ENCODE results near the gene UBQLN4. TPM values are rescaled to one million over a fixed set of nuclear protein-coding genes. Genes with fewer than 3 reads are reported as not detected.
"Not testable (repeated sequence)": the region's sequence is repeated elsewhere in the genome, so short reads cannot be mapped to it uniquely, and the experiment has no call there.

The UBQLN4 gene
- total RNA-seq, 2 donors from 2014 or later = 14.6 to 25.9 TPM

DNA sequence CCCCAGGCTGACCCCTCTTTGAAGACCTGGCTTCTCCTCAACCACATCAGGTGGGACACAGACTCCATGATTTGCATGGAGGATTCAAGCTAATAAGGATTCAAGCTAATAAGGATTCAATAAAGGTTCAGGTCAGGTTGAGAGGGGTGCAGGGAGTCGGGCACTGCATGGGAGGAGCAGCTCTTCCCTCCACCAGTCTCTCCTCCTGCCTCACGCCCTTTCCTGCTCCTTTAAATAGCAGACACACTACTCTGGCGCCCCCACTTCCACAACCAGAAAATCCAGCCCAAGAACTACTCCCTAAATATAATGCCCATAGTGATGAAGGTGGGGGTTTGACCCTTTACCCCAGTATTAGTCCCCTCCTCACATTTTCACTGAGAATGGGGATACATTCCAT is 21.6 kb upstream of the UBQLN4 start:
- no peak for DNase-seq (ENCODE audit: low spot score)

DNA sequence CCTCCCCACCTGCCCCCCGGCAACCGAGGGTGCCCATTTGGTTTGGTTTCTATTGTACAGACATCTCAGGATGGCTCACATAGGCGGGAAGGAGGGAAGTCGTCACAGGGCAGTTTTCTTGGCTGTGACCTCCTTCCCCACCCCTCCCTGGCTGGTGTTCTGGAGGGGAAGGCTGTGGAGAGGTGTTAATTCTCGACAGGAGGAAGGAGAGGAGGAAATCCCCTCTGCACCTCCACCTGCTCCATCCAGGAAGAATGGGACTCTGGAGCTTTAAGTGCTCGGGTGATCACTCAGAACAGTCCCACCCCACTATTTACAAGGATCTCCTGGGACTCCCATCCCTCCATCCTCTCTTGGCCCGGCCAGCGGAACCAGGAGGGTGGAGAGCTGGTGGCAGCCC is 21.1 kb upstream of the UBQLN4 start:
- Histone ChIP-seq H3K4me1 (peaks cover 0 to 18% of the 10 kb centered on the region in 2 donors), H3K4me3 (no peak overlapping the region), H3K27me3 (no peaks in the 10 kb centered on the region), H3K36me3 (no peaks in the 10 kb centered on the region), H3K9me3 (no peaks in the 10 kb centered on the region), H3K27ac (no peak overlapping the region)
- TF ChIP-seq, protein P1, sequence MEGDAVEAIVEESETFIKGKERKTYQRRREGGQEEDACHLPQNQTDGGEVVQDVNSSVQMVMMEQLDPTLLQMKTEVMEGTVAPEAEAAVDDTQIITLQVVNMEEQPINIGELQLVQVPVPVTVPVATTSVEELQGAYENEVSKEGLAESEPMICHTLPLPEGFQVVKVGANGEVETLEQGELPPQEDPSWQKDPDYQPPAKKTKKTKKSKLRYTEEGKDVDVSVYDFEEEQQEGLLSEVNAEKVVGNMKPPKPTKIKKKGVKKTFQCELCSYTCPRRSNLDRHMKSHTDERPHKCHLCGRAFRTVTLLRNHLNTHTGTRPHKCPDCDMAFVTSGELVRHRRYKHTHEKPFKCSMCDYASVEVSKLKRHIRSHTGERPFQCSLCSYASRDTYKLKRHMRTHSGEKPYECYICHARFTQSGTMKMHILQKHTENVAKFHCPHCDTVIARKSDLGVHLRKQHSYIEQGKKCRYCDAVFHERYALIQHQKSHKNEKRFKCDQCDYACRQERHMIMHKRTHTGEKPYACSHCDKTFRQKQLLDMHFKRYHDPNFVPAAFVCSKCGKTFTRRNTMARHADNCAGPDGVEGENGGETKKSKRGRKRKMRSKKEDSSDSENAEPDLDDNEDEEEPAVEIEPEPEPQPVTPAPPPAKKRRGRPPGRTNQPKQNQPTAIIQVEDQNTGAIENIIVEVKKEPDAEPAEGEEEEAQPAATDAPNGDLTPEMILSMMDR (IDR thresholded peaks at IDR 0.05) = no peak
- no peak for DNase-seq (ENCODE audit: low spot score)

More for the DNA sequence above, 21.6 kb upstream of the UBQLN4 start:
- Histone ChIP-seq H3K9me3 (no peaks in the 10 kb centered on the region), H3K4me3 (no peak overlapping the region), H3K4me1 (peaks cover 0 to 18% of the 10 kb centered on the region in 2 donors), H3K27me3 (no peaks in the 10 kb centered on the region), H3K36me3 (no peaks in the 10 kb centered on the region), H3K27ac (no peak overlapping the region)
- TF ChIP-seq, protein P1 (IDR thresholded peaks at IDR 0.05) = no peak

DNA sequence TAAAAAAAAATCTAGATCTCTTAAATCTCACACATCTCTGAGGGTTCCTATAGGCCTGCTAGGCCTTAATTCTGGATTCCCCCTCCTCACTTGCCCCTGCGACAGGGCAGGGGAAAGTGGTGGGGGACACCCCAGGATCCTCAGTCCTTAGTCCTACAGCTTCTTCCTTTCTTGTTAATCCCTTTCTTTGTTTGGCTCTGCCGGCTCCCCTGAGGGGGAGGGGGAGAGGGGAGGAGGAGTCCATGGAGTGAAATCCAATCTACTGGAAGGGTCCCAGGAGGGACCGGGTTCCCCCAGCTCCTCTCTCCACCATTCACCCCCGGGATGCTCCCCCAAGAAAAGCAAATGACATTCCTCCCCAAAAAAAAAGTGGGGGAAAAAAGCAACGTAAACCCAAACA is 20.1 kb upstream of the UBQLN4 start:
- no peak for DNase-seq (ENCODE audit: low spot score)
- Histone ChIP-seq H3K4me3 (no peak overlapping the region), H3K4me1 (peaks cover 0 to 18% of the 10 kb centered on the region in 2 donors), H3K27ac (no peak overlapping the region), H3K36me3 (no peaks in the 10 kb centered on the region), H3K9me3 (no peaks in the 10 kb centered on the region), H3K27me3 (no peaks in the 10 kb centered on the region)
- TF ChIP-seq, protein P1 (IDR thresholded peaks at IDR 0.05) = no peak

DNA sequence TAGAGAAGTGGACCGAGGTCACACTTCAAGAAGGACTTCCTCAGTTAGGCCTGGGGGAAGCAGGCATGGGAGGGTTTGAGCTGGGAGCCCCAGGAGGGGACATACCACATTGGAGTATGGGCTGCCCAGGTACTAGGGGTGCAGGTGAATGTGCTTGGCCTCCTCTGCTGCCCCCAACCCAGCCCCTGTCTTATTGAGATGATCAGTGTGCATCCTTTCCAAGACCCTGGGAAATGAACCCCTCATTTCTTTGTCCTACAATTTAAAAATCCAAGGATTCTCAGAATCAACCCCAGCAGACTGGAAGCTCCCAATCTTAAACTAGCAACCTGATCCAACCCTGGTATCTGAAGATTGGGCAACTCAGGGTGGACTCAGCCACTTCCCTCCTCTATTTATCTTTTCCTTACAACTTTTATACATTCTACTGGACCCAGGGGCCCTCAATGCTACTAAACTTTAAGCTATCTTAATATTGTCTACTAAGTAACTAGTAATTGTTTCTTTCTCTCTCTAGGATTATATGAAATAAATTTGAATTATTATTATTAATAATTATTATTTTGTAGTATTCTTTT is 19.6 kb upstream of the UBQLN4 start:
- no peaks in the 10 kb centered on the region for H3K27me3 ChIP-seq
- peaks cover 0 to 18% of the 10 kb centered on the region in 2 donors for H3K4me1 ChIP-seq
- no peak for DNase-seq (ENCODE audit: low spot score)
- no peaks in the 10 kb centered on the region for H3K36me3 ChIP-seq
- TF ChIP-seq, protein P1 (IDR thresholded peaks at IDR 0.05) = no peak
- no peak overlapping the region for H3K27ac ChIP-seq
- H3K4me3 ChIP-seq = no peak overlapping the region
- H3K9me3 ChIP-seq = no peaks in the 10 kb centered on the region

DNA sequence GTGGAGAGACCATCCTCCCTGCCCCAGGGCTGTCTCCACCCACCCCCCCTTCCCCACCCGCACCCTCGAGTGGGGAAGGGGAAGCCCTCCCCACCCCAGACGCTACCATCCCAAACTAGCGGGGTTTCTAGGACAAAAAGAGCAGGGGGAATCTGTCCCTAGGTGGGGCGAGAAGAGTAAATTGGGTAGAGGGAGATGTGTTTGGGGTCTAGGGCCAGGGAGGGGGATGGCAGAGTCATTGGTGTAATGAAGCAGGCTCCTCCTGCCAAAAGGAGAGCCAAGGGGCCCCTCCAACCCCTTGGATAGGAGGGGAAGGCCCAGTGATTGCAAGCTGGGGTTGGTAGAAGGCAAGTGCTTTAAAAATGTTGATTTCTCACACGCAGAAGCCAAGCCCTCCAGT is 18.7 kb upstream of the UBQLN4 start:
- Histone ChIP-seq H3K4me1 (peaks cover 0 to 18% of the 10 kb centered on the region in 2 donors), H3K27me3 (no peaks in the 10 kb centered on the region), H3K9me3 (no peaks in the 10 kb centered on the region), H3K4me3 (no peak overlapping the region), H3K36me3 (no peaks in the 10 kb centered on the region), H3K27ac (no peak overlapping the region)
- TF ChIP-seq, protein P1 (IDR thresholded peaks at IDR 0.05) = no peak
- no peak for DNase-seq (ENCODE audit: low spot score)

DNA sequence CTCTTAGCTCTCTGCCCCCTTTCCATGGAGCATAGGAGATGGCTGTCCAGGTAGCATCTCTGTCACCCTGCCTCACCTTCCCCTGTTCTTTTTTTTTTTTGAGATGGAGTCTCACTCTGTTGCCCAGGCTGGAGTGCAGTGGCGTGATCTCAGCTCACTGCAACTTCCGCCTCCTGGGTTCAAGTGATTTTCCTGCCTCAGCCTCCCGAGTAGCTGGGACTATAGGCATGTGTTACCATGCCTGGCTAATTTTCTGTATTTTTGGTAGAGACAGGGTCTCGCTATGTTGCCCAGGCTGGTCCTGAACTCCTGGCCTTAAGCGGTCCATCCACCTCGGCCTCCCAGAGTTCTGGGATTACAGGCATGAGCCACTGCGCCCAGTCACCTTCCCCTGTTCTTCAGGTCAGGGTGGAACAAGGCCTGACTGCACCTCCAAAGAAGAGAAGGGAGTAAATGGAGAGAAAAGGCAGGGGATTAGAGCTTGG is 17.8 kb upstream of the UBQLN4 start:
- H3K9me3 ChIP-seq; H3K27ac ChIP-seq; H3K36me3 ChIP-seq; DNase-seq (ENCODE audit: low spot score); H3K4me3 ChIP-seq; H3K27me3 ChIP-seq: not testable (repeated sequence)
- peaks cover 0 to 16% of the 10 kb centered on the region in 2 donors for H3K4me1 ChIP-seq
